Fibroblast of villous mesenchyme (primary cell): Measurements from ENCODE around the gene MUL1. TPM values are rescaled to one million over a fixed set of nuclear protein-coding genes. Genes with fewer than 3 reads are reported as not detected.

Experiments
- DNase-seq: peaks from one replicate; pipeline ENCODE4 v3.0.0-alpha.2; 2010; ENCODE audit warnings: low read depth
- H3K4me3 ChIP-seq: 2 replicates; pipeline ENCODE4 v1.5.1; 2011; ENCODE audit warnings: low read depth, mild to moderate bottlenecking, low read length
- CTCF ChIP-seq: IDR thresholded peaks from 2 replicates; pipeline ENCODE4 v1.5.1; 2012; ENCODE audit warnings: low read depth, mild to moderate bottlenecking, low read length; ENCODE audit not compliant: insufficient read depth
- total RNA-seq: library from RNA; depleted of rRNA; stranded (reverse); fragments of >200 nt; gene quantifications from 2 replicates; pipeline ENCODE4 v1.2.3, GENCODE V29; 2012

The MUL1 gene
- total RNA-seq, 1 donor = 28.1 TPM

GRCh38 chr1:20485527-20486456 lies 22.2 kb downstream of the MUL1 start, which contains the start of gene CAMK2N1:
TSS of gene CAMK2N1 (minus strand) at chr1:20486210. CDS start at chr1:20485379, 831 bp downstream.
- peak within 1 kb of the TSS; percentile 88 for H3K4me3 ChIP-seq
- TF ChIP-seq CTCF = no peak
- DNase-seq = peak; percentile 74

- no peak for TF ChIP-seq CTCF
- DNase-seq = peak; percentile 30
- H3K4me3 ChIP-seq = peak overlapping the region; percentile 88
These were observed 23.2 kb downstream of the MUL1 start for GRCh38 chr1:20484519-20485462.

- peak; percentile 23 for TF ChIP-seq CTCF
- DNase-seq = peak; percentile 55
- peak overlapping the region; percentile 88 for H3K4me3 ChIP-seq
These were observed 24.0 kb downstream of the MUL1 start for GRCh38 chr1:20483833-20484518.

- no peak for TF ChIP-seq CTCF
- peak overlapping the region; percentile 88 for H3K4me3 ChIP-seq
- DNase-seq = no peak
These were observed 24.7 kb downstream of the MUL1 start for GRCh38 chr1:20483098-20483832.

GRCh38 chr1:20481643-20482498 lies 26.1 kb downstream of the MUL1 start:
- no peak for DNase-seq
- H3K4me3 ChIP-seq = no peak overlapping the region
- no peak for TF ChIP-seq CTCF
